HCT116 (cell line): ENCODE data around the gene DHCR7. TPM values are rescaled to one million over a fixed set of nuclear protein-coding genes. Genes with fewer than 3 reads are reported as not detected.

Source experiments
- CEBPB ChIP-seq: IDR thresholded peaks from 2 replicates; pipeline ENCODE4 v1.6.1; 2012; ENCODE audit warnings: low read depth
- EZH2phosphoT487 ChIP-seq: fragments of 200-600 bp; IDR thresholded peaks from 2 replicates; pipeline ENCODE4 v1.6.1; 2018; ENCODE audit warnings: antibody characterized with exemption, borderline replicate concordance
- JUND ChIP-seq: IDR thresholded peaks from 2 replicates; pipeline ENCODE4 v1.6.1; 2012
- SRF ChIP-seq: IDR thresholded peaks from 2 replicates; pipeline ENCODE4 v1.6.1; 2012; ENCODE audit warnings: low read depth
- TCF7L2 ChIP-seq: IDR thresholded peaks from 2 replicates; pipeline ENCODE4 v1.7.0; 2011; ENCODE audit warnings: borderline replicate concordance, inconsistent platforms; ENCODE audit not compliant: insufficient read depth, insufficient read length; ENCODE audit errors: extremely low read depth
- ZFX ChIP-seq: fragments of 450-650 bp; IDR thresholded peaks from 2 replicates; pipeline ENCODE4 v1.6.1; 2017
- ZNF274 ChIP-seq: fragments of 200-500 bp; sonication (Bioruptor generic); IDR thresholded peaks from 2 replicates; pipeline ENCODE4 v1.6.1; 2014; ENCODE audit warnings: mild to moderate bottlenecking, low read depth, low read length, inconsistent platforms
- total RNA-seq: library from RNA; stranded (reverse); gene quantifications from one replicate; pipeline ENCODE4 v1.2.1, GENCODE V29; 2021; ENCODE audit not compliant: unreplicated experiment
- TF ChIP-seq, protein P1 (sequence below): IDR thresholded peaks from 2 replicates; pipeline ENCODE4 v1.6.1; 2012; ENCODE audit warnings: low read depth
- TF ChIP-seq, protein P2 (sequence below): IDR thresholded peaks from 2 replicates; pipeline ENCODE4 v1.6.1; 2011; ENCODE audit warnings: mild to moderate bottlenecking, low read length, moderate library complexity; ENCODE audit not compliant: insufficient replicate concordance; ENCODE audit errors: extremely low read depth
- TF ChIP-seq, protein P3 (sequence below): IDR thresholded peaks from 2 replicates; pipeline ENCODE4 v1.6.1; 2012

Gene DHCR7
- total RNA-seq, 1 experiment from 2014 or later: 115 TPM

DNA sequence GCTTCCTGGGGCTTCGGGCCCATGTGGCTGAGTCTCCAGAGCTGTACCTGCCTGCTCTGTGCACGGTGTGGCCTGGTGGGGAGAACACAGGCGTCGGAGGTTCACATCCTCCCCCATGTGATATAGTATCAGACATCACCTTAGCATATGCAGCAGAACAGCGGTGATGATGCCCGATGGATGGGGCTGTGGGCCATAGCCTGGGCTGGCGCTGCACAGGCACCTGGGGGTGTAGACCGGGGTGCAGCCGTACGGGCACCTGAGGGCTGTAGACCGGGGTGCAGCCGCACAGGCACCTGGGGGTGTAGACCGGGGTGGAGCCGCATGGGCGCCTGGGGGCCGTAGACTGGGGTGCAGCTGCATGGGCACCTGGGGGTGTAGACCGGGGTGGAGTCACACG is 34.0 kb upstream of the DHCR7 start (continued):
- TF ChIP-seq, protein P1, sequence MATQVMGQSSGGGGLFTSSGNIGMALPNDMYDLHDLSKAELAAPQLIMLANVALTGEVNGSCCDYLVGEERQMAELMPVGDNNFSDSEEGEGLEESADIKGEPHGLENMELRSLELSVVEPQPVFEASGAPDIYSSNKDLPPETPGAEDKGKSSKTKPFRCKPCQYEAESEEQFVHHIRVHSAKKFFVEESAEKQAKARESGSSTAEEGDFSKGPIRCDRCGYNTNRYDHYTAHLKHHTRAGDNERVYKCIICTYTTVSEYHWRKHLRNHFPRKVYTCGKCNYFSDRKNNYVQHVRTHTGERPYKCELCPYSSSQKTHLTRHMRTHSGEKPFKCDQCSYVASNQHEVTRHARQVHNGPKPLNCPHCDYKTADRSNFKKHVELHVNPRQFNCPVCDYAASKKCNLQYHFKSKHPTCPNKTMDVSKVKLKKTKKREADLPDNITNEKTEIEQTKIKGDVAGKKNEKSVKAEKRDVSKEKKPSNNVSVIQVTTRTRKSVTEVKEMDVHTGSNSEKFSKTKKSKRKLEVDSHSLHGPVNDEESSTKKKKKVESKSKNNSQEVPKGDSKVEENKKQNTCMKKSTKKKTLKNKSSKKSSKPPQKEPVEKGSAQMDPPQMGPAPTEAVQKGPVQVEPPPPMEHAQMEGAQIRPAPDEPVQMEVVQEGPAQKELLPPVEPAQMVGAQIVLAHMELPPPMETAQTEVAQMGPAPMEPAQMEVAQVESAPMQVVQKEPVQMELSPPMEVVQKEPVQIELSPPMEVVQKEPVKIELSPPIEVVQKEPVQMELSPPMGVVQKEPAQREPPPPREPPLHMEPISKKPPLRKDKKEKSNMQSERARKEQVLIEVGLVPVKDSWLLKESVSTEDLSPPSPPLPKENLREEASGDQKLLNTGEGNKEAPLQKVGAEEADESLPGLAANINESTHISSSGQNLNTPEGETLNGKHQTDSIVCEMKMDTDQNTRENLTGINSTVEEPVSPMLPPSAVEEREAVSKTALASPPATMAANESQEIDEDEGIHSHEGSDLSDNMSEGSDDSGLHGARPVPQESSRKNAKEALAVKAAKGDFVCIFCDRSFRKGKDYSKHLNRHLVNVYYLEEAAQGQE: no peak
- TF ChIP-seq SRF: no peak
- no peak for TF ChIP-seq TCF7L2
- no peak for TF ChIP-seq ZFX
- TF ChIP-seq, protein P2, sequence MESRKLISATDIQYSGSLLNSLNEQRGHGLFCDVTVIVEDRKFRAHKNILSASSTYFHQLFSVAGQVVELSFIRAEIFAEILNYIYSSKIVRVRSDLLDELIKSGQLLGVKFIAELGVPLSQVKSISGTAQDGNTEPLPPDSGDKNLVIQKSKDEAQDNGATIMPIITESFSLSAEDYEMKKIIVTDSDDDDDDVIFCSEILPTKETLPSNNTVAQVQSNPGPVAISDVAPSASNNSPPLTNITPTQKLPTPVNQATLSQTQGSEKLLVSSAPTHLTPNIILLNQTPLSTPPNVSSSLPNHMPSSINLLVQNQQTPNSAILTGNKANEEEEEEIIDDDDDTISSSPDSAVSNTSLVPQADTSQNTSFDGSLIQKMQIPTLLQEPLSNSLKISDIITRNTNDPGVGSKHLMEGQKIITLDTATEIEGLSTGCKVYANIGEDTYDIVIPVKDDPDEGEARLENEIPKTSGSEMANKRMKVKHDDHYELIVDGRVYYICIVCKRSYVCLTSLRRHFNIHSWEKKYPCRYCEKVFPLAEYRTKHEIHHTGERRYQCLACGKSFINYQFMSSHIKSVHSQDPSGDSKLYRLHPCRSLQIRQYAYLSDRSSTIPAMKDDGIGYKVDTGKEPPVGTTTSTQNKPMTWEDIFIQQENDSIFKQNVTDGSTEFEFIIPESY: no peak
- TF ChIP-seq, protein P3, sequence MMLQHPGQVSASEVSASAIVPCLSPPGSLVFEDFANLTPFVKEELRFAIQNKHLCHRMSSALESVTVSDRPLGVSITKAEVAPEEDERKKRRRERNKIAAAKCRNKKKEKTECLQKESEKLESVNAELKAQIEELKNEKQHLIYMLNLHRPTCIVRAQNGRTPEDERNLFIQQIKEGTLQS: no peak
- no peak for TF ChIP-seq EZH2phosphoT487
- no peak for TF ChIP-seq CEBPB
- no peak for TF ChIP-seq JUND
- no peak for TF ChIP-seq ZNF274
